ENCODE data around the gene SHF.
"Not testable (repeated sequence)": the region's sequence is repeated elsewhere in the genome, so short reads cannot be mapped to it uniquely, and the experiment has no call there.

DNA sequence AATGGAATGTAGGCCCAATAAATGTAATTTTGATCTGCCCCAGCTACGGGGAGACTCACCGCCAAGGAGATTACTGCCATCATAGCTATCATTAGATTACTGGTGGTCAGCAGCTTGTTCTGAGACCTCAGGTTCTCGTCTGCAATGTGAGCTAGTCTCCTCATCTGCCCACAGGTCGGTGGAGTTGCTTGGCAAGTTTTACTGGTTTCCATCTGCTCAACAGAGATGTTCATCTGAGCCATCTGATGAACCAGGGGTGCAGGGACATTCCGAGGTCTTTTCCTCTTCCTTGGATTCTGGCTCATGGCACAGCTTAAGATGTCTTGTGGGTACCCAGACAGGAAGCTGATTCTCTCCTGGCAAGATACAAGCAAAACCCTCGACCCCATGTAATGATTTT lies 49.0 kb upstream of the SHF start:
- not testable (repeated sequence) for TF ChIP-seq ZFX (IDR thresholded peaks at IDR 0.05; ENCODE audit: borderline replicate concordance)
- TF ChIP-seq, protein P1, sequence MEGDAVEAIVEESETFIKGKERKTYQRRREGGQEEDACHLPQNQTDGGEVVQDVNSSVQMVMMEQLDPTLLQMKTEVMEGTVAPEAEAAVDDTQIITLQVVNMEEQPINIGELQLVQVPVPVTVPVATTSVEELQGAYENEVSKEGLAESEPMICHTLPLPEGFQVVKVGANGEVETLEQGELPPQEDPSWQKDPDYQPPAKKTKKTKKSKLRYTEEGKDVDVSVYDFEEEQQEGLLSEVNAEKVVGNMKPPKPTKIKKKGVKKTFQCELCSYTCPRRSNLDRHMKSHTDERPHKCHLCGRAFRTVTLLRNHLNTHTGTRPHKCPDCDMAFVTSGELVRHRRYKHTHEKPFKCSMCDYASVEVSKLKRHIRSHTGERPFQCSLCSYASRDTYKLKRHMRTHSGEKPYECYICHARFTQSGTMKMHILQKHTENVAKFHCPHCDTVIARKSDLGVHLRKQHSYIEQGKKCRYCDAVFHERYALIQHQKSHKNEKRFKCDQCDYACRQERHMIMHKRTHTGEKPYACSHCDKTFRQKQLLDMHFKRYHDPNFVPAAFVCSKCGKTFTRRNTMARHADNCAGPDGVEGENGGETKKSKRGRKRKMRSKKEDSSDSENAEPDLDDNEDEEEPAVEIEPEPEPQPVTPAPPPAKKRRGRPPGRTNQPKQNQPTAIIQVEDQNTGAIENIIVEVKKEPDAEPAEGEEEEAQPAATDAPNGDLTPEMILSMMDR (IDR thresholded peaks at IDR 0.05): not testable (repeated sequence)

All from 22Rv1 (cell line).